GM19395 (cell line): ENCODE measurements around the gene RFX8.
"Not testable (repeated sequence)": the region's sequence is repeated elsewhere in the genome, so short reads cannot be mapped to it uniquely, and the experiment has no call there.

ENCODE experiments used
- ATAC-seq: cut with Tn5 transposase; IDR thresholded peaks from one replicate; pipeline ENCODE4 v1.9.1; 2021; ENCODE audit warnings: mild to moderate bottlenecking, moderate library complexity; ENCODE audit not compliant: unreplicated experiment

Gene RFX8

DNA sequence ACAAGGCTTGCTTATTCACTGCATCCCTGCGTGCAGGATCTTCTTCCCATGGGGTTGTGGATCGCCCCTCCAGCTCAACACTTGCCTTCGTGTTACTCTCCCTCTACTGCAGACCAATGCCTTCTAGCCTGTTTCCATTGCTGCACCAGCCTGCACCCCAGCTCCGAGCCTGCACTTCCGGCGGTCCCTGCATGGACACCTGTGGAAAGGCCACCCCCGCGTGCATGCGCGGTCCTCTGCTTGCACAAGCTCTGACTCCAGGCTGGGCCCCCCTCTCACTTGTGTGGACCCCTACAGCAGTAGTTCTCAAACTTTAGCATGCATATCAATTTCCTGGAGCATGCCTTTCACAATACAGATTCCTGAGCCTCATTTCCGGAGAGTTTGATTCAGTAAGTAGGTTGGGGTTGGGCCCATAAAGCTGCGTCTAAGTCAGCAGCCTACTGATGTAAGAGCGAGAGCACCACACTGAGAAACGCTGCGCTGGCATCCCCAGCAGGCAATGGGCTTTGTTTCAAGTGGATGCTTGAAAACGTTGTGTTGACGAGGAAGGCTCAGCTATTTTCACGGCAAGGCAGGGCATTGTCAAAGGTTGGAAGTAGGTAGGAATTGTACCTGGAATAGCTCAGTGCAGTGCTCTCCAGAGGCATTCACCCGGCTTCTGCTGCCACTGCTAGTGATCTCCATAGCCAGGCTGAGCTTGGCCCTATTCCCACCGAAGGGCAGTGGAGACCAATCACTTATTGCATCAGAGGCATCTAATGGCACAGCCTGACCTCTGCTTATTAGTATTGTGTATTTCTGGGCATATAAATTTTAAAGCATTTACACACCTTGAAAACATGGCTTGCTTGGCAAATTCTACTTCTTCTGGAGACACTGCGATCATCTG is 120.2 kb downstream of the RFX8 start:
- no peak for ATAC-seq

GRCh38 chr2:101352631-101353030 is 122.3 kb downstream of the RFX8 start:
- ATAC-seq, result not testable (repeated sequence)

- ATAC-seq, result no peak
Observed at GRCh38 chr2:101351207-101351606, 123.7 kb downstream of the RFX8 start.

- ATAC-seq, result no peak
Observed at GRCh38 chr2:101349893-101350662, 124.8 kb downstream of the RFX8 start.

- ATAC-seq, result no peak
Observed at GRCh38 chr2:101348883-101349282, 126.0 kb downstream of the RFX8 start.
